Raji (cell line): Measurements from ENCODE around the gene ME3.

Source experiments
- POLR2A ChIP-seq: IDR thresholded peaks from 2 replicates; pipeline ENCODE4 v1.6.1; 2011; ENCODE audit warnings: low read depth, low read length, control low read depth; ENCODE audit not compliant: insufficient read depth

ME3 gene

DNA sequence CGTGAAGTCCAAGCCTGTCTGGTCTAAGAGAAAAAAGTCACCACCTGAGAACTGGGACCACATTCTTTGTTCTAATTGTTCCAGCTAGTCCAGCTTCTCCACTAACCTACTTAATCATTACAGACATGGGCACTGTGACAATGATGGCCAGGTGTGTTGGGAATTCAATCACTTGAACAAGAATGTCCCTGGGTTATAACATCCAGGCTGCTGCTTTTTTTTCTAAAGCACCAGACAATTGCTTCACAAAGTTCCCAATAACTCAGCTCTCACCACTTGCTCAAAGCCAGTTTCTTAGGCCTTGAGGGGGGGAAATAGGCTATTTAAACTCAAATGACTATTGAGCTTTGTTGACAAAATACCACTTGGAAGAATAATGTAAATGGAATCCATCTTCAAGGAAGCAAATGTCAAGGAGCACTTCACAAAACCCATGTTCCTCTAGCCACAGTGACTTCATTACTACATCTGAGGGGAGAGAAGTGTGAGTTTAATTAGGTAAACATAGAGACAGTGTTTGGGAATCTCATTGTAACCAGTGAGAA lies 80.3 kb downstream of the ME3 start:
- TF ChIP-seq POLR2A = no peak

DNA sequence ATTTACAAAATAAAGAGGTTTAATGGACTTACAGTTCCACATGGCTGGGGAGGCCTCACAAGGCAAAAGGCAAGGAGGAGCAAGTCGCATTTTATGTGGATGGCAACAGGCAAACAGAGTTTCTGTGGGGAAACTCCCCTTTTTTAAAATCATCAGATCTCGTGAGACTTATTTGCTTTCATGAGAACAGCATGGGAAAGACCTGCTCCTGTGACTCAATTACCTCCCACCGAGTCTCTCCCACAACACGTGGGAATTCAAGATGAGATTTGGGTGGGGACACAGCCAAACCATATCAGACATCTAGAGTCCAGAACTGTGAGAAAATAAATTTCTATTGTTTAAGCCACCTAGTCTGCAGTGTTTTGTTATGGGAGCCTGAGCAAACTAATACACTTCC lies 80.8 kb downstream of the ME3 start:
- TF ChIP-seq POLR2A = no peak

DNA sequence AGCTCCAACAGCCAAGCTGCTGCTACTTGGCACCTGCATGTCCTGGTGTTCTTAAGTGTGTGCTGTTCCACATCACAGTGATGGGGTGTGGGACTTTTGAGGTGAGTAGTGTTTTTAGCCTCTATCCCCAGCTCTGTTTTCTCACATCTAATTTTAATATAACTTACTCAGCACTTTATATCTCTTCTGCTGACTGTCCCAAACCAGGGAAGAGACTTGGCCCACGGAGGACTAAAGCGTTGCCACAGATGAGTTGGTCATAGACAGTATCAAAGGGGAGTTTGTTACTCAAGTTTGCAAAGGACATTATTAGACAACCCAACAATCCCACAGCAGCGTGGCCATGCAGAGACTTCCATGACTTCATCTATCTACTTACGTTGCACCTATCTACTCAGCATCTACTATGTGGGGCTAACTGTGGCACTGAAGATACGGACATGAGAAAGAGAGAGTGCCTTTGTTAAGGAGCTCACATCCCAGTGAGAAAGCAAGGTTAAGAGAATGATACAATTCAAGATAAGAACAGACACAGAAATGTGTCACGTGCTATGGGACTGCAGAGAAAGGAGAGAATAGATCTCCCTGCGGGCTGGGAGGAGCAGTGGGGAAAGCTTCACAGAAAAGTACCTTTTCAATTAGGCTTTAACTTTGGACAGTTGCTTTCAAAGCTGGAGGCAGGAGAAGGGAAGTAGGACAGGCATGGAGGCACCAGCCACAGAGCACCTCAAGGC lies 82.4 kb downstream of the ME3 start:
- no peak for TF ChIP-seq POLR2A

DNA sequence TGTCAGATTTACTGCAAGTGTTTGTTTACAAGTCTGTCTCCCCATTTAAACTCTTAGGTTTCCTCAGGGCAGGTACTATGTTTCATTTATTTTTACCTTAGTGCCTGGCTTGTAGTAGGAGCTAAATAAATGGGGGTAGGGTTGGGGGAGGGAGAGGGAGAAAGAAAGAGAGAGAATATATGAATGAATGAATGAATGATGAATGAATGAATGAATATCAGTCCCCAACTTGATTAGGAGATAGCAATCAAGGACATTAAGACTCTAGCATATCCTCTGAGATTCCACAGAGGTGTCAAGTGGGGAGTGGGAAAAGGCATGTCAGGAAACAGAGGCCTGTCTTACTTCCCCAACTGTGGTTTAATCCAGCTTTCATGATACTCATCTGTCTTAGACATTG lies 83.2 kb downstream of the ME3 start:
- no peak for TF ChIP-seq POLR2A

DNA sequence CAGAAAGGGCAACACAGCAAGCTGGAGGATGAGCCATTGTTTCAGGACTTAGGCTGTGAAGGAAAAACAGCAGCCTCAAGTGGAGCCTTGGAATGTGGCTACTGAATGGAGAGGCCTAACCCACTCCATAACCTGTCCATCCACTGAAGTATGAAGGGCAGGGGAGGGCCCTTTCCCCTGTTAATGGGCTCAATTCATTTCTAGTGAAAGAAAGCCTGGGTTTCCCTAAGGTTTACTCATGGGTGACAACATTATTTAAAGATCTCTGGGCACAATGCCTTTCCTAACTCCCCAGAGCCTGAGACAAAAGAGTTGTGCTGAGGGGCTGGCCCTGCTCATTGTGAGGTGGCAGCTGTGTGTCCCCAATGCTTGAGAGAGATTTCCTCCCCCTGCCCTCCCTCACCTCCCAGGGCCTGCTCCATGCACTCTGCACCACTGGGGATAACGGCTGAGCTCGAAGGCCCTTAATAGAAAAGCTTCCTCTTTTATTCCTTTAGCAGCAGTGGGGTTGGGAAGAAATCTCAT lies 83.8 kb downstream of the ME3 start:
- no peak for TF ChIP-seq POLR2A

DNA sequence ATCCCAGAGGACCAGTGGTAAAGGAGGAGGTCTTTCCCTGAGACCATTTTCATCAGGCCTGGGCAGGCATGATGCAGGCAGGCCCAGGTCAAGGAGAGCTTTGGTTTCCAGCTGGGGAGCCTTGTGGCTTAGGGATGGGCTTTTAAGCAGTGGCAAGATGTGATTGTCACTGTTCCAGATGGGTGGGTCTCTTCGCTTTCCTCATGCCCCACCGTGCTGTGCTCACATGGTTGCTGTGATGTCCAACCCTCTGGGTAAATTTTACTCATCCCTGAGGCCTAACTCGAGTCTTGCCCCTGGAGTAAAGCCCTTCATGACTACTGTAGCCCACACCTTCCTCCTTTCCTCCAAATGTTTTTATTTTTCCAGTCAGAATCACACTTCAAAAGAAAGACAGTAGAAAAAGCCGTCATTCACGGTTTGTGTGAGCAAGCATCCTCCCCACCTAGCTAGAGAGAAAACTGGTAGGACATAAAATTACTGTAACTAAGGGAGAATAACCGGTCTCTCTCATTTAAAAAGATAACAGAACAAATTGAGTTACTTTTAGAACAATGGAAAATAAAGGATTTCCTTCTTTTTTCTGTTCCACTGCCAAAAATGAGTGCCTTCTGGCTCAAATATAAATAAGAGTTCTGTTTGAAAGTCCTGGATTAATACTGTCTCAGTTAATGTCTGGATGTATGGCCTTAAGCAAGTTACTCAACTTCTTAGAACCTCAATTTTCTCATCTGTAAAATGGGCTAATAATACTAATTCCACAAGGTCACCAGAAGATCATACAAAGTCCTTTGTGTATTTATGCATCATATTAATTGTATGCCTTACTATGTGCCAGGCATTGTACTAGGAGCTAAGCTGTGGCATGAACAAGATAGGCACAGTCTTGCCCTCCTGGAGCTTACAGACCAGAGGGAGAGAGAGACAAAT lies 84.9 kb downstream of the ME3 start:
- TF ChIP-seq POLR2A = no peak

DNA sequence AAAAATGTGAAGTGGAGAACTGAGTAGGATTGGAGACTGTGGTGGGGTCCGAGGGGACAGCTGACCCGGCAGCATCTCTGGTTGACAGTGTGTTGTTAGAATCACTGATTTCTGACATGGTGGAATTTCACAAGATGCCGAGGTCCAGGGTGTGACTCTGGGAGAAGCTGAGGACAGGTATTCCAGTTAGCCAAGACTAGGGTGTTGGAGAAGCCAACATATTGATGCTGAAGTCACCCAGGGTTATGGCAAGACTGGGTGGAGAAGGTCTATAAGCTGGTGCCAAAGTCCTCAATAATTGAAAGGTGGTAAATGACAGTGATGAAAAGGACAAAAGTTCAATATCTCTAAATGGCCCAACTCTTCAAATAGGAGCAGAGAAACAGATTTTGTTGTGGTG lies 86.1 kb downstream of the ME3 start:
- no peak for TF ChIP-seq POLR2A

DNA sequence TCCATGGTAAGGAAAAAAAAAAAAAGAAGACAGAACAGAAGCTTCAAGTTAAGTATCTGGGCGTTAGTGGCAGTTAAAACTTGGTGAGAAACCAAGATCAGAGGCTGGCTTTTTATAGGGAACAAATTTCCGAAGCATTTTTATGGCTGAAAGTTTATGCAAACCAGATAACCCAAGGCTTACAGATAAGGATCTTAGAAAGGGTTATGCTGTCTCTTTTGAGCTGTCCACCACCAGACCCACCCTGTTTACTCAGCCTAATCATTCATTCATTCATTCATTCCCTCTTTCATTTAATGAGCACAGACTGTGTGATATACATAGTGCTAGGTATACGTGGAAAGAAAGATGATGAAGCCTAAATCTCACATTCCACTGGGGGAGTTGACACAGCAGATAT lies 89.5 kb downstream of the ME3 start:
- no peak for TF ChIP-seq POLR2A

DNA sequence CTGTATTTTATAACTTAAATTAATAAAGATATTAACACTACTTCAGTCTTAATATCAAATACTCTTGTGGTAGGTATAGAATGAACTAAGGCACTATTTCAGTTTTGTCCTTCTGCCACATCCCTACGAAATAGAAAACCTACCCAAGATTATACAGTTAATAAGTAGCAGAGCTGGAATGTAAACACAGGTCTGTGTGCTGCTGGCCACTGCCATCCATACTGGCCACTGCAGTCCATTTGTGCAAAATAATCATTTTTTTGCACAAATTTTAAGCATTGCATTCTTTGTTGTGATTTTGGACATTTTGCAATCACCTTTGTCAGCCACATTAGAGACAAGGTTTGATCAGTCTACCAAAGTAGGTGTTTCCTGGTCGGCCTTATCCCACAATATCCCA lies 91.9 kb downstream of the ME3 start:
- no peak for TF ChIP-seq POLR2A

DNA sequence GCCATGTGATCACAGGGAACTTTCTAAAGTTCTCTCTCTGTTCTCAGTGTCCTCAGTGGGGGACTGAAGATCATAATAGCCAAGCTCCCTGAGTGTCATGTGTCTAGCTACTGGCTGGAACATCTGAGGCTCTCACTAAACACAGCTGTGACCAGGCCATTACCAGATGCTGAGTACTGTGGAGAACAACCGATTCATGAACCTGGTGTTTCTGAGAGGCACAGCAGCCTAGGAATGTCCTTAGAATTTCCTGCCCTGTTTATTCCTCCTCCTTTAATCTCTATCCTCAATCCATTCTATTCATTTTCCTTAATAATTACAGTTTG lies 93.0 kb downstream of the ME3 start:
- no peak for TF ChIP-seq POLR2A

DNA sequence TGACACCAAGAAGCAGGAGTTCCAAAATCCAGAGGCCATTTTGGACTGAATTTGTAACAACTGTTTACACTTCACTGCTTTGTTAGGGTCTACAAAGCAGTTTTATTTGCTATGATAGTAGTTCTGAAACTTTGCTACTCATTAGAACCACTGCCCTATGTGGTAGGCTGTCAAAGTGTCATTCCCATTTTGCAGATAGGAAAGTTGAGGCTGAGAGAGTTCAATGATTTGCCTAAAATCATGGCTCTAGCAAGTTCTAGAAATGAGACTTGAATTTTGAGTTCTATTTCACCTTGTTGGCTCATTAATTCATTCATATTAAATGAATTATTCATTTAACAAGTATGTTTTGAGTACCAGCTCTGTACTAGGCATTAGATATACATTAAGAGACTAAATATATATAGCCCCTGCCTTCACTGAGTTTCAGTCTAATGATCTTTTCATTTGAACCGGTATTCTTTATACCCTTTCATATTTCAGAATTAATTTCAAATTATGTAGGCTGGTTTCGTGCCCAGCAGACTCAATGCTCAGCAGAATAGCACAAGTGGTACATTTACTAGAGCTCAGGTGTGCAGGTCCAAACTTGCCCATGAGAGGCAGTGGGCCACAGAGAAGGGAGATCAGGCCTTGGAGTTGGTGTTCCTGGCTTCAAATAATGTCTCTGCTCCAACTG lies 93.5 kb downstream of the ME3 start:
- no peak for TF ChIP-seq POLR2A

DNA sequence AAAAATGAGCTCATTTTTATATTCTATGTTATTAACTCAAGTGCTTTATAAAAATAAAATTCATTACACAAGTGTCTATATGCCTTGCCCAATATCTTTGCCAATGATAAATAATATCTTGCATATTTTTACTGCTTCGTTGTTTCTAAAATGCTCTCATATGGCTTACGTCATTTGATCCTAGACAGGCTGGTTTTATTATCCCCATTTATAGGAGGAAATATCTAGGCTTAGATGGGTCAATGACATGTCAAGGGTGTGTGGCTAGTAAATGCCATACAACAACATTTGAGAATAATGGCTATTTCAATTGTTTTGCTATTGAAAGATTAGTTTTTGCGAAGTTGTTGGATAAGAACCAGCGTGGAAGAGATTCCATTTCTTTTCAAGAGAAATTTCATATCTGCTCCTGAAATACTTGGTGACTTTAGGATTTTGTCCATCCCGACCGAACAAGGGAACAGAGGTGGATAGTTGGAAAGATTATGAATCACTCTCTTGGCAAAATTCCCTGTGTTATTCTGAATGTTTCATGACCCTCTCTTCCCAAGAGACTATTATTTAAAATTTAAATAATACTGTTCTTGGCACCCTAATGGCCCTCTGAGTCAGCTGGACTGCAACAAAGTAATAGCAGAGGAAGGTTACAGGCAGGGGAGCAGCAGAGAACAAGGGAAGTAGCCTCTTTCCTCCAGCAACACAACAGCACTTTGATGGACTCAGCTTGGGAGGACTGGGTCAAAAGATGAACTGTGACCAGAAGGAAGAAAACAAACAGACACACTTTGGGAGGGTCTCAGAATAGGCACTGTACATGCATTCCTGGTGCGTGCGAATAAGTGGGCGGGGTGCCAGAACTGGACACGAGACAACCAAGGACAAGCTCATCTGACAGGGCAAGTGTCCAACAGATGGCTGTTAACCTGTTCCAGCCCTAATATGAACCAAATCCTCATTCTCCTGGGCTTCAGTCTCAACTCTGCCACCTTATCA lies 94.5 kb downstream of the ME3 start:
- no peak for TF ChIP-seq POLR2A

DNA sequence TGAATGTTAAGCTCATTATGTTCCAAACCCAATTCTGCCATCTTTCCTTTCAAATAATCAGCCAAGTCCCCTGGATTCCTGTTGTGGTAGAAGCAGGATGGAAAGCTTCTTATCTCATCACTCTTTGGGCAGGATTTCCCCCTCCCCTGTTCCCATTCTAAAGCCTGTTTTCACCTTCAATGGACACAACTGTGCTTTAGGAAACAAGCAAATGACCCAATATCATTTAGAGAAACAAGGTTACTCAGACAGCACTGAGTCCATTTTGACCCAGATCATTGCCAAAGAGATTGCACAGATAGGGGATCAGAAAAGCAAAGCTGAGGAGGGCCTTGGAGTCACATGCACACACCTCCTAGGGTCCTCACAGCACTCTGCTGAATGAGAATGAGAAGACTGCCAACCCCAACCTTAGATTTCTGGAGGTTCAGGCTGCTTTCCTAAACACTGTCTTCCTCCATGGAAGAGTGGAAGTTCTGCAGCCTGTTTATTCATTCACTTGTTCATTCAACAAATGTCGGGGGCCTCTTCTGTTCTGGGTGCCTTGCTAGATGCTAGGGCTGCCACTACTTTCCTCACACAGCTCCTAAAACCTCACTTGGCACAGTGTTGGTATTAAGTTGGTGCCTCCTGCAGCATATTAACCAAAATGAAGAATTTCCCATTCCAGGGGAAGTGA lies 95.3 kb downstream of the ME3 start:
- TF ChIP-seq POLR2A = no peak

DNA sequence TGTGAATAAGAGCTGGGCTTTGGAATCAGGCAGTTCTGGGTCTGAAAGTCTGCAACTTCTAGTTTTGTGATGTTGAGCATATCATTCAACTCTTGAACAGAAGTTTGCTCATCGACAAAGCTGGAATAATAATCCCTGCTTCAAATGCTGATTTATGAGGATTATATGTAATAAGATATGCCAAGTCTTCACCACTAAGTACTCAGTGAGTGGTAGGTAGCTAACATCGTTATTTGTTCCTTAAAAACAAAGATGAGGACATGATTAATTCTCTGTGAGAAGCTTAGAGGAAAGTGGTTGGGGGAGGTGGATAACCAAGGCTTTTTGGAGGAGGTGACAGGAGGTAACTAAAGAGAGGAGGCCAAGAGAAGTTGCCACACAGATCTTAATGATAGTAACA lies 96.5 kb downstream of the ME3 start:
- no peak for TF ChIP-seq POLR2A
